Chondrocyte (in vitro differentiated cells): ENCODE measurements around the gene DHX16. TPM values are rescaled to one million over a fixed set of nuclear protein-coding genes. Genes with fewer than 3 reads are reported as not detected.
"Not testable (repeated sequence)": the region's sequence is repeated elsewhere in the genome, so short reads cannot be mapped to it uniquely, and the experiment has no call there.

ENCODE experiments used
- DNase-seq: peaks from one replicate; pipeline ENCODE4 v3.0.0; 2021; ENCODE audit warnings: mixed read lengths, low spot score
- H3K27ac Mint-ChIP-seq: one replicate; pipeline ENCODE4 v1.8.0; 2021; ENCODE audit warnings: mild to moderate bottlenecking, moderate library complexity, mixed read lengths; ENCODE audit not compliant: unreplicated experiment
- H3K27me3 Mint-ChIP-seq: 2 replicates; pipeline ENCODE4 v1.8.0; 2021; ENCODE audit warnings: low read depth, mixed read lengths
- H3K36me3 Mint-ChIP-seq: 2 replicates; pipeline ENCODE4 v1.8.0; 2021; ENCODE audit warnings: low read depth, mixed read lengths
- H3K4me1 Mint-ChIP-seq: 2 replicates; pipeline ENCODE4 v1.8.0; 2021; ENCODE audit warnings: low read depth, mild to moderate bottlenecking, mixed read lengths
- H3K4me3 Mint-ChIP-seq: one replicate; pipeline ENCODE4 v1.8.0; 2021; ENCODE audit warnings: mild to moderate bottlenecking, moderate library complexity, mixed read lengths; ENCODE audit not compliant: unreplicated experiment
- H3K9me3 Mint-ChIP-seq: 2 replicates; pipeline ENCODE4 v1.8.0; 2021; ENCODE audit warnings: low read depth, mixed read lengths
- CTCF ChIP-seq: fragments of 200-600 bp; sonication (generic); IDR thresholded peaks from 2 replicates; pipeline ENCODE4 v1.5.0; 2021; ENCODE audit warnings: antibody characterized with exemption, mild to moderate bottlenecking, moderate library complexity
- total RNA-seq: library from RNA; stranded (reverse); gene quantifications from 3 replicates; pipeline ENCODE4 v1.2.1, GENCODE V29; 2021

The DHX16 gene
- total RNA-seq, 1 donor from 2014 or later = 22.6 TPM

- Mint-ChIP-seq H3K27me3 (no peaks in the 10 kb centered on the region), H3K36me3 (peaks cover 37% of the 10 kb centered on the region), H3K4me1 (peaks cover 56% of the 10 kb centered on the region), H3K27ac (peak overlapping the region; percentile 96), H3K9me3 (no peaks in the 10 kb centered on the region), H3K4me3 (peak overlapping the region; percentile 96)
- TF ChIP-seq CTCF = no peak
- DNase-seq = no peak
These were observed 46.5 kb upstream of the DHX16 start for GRCh38 chr6:30719356-30719755.

- Mint-ChIP-seq H3K27ac (peak overlapping the region; percentile 100), H3K4me3 (peak overlapping the region; percentile 98), H3K4me1 (peaks cover 43% of the 10 kb centered on the region), H3K36me3 (peaks cover 33% of the 10 kb centered on the region)
- peak; percentile 29 for DNase-seq
- H3K9me3 Mint-ChIP-seq, H3K27me3 Mint-ChIP-seq: not testable (repeated sequence)
These were observed 45.3 kb upstream of the DHX16 start for GRCh38 chr6:30717845-30718720.

GRCh38 chr6:30717129-30717844 lies 44.5 kb upstream of the DHX16 start, which contains the start of gene MDC1:
Gene MDC1, minus strand, starts transcription at chr6:30717281. Its CDS starts 2,106 bp downstream, at chr6:30715175.
- Mint-ChIP-seq H3K4me3 (peak within 1 kb of the TSS; percentile 98), H3K27ac (peak within 1 kb of the TSS; percentile 100), H3K4me1 (peaks cover 36% of the 10 kb centered on the region), H3K36me3 (peaks cover 33% of the 10 kb centered on the region), H3K9me3 (no peaks in the 10 kb centered on the region), H3K27me3 (no peaks in the 10 kb centered on the region)
- peak; percentile 100 for DNase-seq
- TF ChIP-seq CTCF = peak; percentile 52

GRCh38 chr6:30716879-30717128 lies 44.0 kb upstream of the DHX16 start:
- H3K27me3 Mint-ChIP-seq = no peaks in the 10 kb centered on the region
- H3K36me3 Mint-ChIP-seq = peaks cover 33% of the 10 kb centered on the region
- peak overlapping the region; percentile 98 for H3K4me3 Mint-ChIP-seq
- peak overlapping the region; percentile 100 for H3K27ac Mint-ChIP-seq
- H3K9me3 Mint-ChIP-seq = no peaks in the 10 kb centered on the region
- no peak for DNase-seq
- peaks cover 36% of the 10 kb centered on the region for H3K4me1 Mint-ChIP-seq
- no peak for TF ChIP-seq CTCF

- Mint-ChIP-seq H3K4me1 (peaks cover 32% of the 10 kb centered on the region), H3K4me3 (no peak overlapping the region), H3K27ac (no peak overlapping the region), H3K36me3 (peaks cover 34% of the 10 kb centered on the region), H3K27me3 (no peaks in the 10 kb centered on the region), H3K9me3 (no peaks in the 10 kb centered on the region)
- TF ChIP-seq CTCF = no peak
- no peak for DNase-seq
These were observed 41.5 kb upstream of the DHX16 start for GRCh38 chr6:30714263-30714662.
